Esophagus squamous epithelium (tissue), 5 donors: ENCODE measurements around the gene DYNC1LI1. TPM values are rescaled to one million over a fixed set of nuclear protein-coding genes. Genes with fewer than 3 reads are reported as not detected.

Source experiments
- DNase-seq: peaks from one replicate; lab custom pipeline; 2025; lab: John Stamatoyannopoulos, UW
- H3K27ac ChIP-seq, 4 donors: fragments of 200-600 bp; sonication (generic); one replicate each; pipeline ENCODE4 v1.5.1; 2016 to 2019; ENCODE audit warnings: mild to moderate bottlenecking in 1 of 4
- H3K27me3 ChIP-seq, 4 donors: fragments of 200-600 bp; sonication (generic); 1 replicate in 3 of 4; 2 replicates in 1 of 4; pipeline versions ENCODE4 v1.5.1 to v1.6.0; 2017 to 2021; ENCODE audit warnings: antibody characterized with exemption in 1 of 4
- H3K36me3 ChIP-seq, 3 donors: fragments of 200-600 bp; sonication (generic); one replicate each; pipeline ENCODE4 v1.5.1; 2016 to 2019
- H3K4me1 ChIP-seq, 3 donors: fragments of 200-600 bp; sonication (generic); one replicate each; pipeline ENCODE4 v1.5.1; 2017 to 2019
- H3K4me3 ChIP-seq, 4 donors: fragments of 200-600 bp; sonication (generic); 1 replicate in 3 of 4; 2 replicates in 1 of 4; pipeline ENCODE4 v1.5.1; 2016 to 2019; ENCODE audit warnings: mild to moderate bottlenecking in 2 of 4, moderate library complexity in 1 of 4
- H3K9me3 ChIP-seq, 3 donors: fragments of 200-600 bp; sonication (generic); one replicate each; pipeline ENCODE4 v1.5.1; 2016 to 2019
- POLR2A ChIP-seq, 4 donors: fragments of 450-650 bp; IDR thresholded peaks; one replicate each; pipeline ENCODE4 v1.6.1; 2017; ENCODE audit warnings: antibody characterized with exemption in 4 of 4, mild to moderate bottlenecking in 4 of 4, moderate library complexity in 3 of 4
- WGBS, 2 donors: methylation state at CpG; one replicate each; pipeline ENCODE4 v1.1.5; 2018; 5-methylcytosine and 5-hydroxymethylcytosine counted together
- intact Hi-C: fragments of 100-400 bp; cut with DNase I; formaldehyde crosslinking; loops from one replicate; pipeline ENCODE4 v1.15.0; 2022
- total RNA-seq, 4 donors: library from RNA; depleted of rRNA; stranded (reverse); fragments of >200 nt; gene quantifications; one replicate each; pipeline ENCODE4 v1.1.0, GENCODE V29; 2016
- TF ChIP-seq, protein P1 (sequence below), 6 experiments: fragments of 450-650 bp in 4 of 6; fragments of 200-600 bp in 2 of 6; sonication (generic) in 2 of 6; IDR thresholded peaks; one replicate each; pipeline ENCODE4 v1.5.1; 2016 to 2019; ENCODE audit warnings: antibody characterized with exemption in 6 of 6, mild to moderate bottlenecking in 4 of 6, moderate library complexity in 4 of 6
- donor health status: DM: yes; HTN: yes; CAD: no.

DYNC1LI1 gene
- total RNA-seq, 4 donors from 2014 or later = 12.8 to 29.9 (median 24.8) TPM

DNA sequence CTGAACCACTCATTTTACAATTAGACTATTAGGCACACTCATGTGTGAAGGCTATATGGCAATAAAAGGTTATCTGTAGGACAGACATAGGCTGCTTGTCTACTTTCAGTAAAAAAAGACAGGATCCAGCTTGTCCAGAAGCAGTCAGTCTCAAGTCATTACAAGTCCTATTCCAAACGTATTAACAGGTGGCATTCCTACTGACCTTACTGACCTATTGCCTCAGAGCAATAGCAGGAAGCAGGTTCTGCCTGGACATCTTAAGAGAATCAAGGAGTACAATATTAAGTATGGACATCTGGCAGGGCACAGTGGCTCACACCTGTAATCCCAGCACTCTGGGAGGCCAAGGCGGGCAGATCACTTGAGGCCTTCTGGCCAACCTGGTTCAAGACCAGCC lies 75.0 kb downstream of the DYNC1LI1 start:
- Histone ChIP-seq H3K4me3 (no peak overlapping the region), H3K9me3 (no peaks in the 10 kb centered on the region), H3K27me3 (no peaks in the 10 kb centered on the region), H3K4me1 (peaks cover 0 to 46% (median 20%) of the 10 kb centered on the region in 3 donors), H3K36me3 (peaks cover 0 to 10% (median 0%) of the 10 kb centered on the region in 3 donors), H3K27ac (peak overlapping the region in 1 of 4 donors; percentile 2)
- no peak for DNase-seq
- 59 to 82% methylated on average over 2 of the region's 2 CpGs for WGBS, 2 donors
- TF ChIP-seq, protein P1, sequence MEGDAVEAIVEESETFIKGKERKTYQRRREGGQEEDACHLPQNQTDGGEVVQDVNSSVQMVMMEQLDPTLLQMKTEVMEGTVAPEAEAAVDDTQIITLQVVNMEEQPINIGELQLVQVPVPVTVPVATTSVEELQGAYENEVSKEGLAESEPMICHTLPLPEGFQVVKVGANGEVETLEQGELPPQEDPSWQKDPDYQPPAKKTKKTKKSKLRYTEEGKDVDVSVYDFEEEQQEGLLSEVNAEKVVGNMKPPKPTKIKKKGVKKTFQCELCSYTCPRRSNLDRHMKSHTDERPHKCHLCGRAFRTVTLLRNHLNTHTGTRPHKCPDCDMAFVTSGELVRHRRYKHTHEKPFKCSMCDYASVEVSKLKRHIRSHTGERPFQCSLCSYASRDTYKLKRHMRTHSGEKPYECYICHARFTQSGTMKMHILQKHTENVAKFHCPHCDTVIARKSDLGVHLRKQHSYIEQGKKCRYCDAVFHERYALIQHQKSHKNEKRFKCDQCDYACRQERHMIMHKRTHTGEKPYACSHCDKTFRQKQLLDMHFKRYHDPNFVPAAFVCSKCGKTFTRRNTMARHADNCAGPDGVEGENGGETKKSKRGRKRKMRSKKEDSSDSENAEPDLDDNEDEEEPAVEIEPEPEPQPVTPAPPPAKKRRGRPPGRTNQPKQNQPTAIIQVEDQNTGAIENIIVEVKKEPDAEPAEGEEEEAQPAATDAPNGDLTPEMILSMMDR (IDR thresholded peaks at IDR 0.05) = no peak
- no peak for TF ChIP-seq POLR2A (IDR thresholded peaks at IDR 0.05)
- intact Hi-C loops = no loop called here

DNA sequence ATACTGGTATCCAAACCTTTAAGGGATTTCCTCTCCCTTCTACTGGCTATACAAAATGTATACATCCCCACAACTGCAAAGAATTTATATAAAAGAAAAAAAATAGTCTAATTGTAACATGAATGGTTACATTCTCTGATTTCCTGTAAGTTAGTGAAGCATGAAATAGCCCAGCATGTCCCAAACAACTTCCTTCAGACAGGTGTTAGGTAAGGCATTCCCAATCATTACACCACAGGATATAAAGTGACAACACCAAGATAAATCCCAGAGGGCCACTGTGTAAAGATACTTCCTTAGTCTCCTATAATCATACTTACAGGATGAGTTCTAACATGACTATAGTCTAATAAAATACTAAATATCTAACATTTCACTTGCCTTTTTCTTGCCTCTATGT lies 75.6 kb downstream of the DYNC1LI1 start:
- no peak for TF ChIP-seq POLR2A (IDR thresholded peaks at IDR 0.05)
- TF ChIP-seq, protein P1 (IDR thresholded peaks at IDR 0.05) = no peak
- no peak for DNase-seq
- intact Hi-C loops = no loop called here
- H3K4me1 ChIP-seq = peaks cover 0 to 41% (median 17%) of the 10 kb centered on the region in 3 donors
- peak overlapping the region in 1 of 4 donors; percentile 2 for H3K27ac ChIP-seq
- H3K9me3 ChIP-seq = no peaks in the 10 kb centered on the region
- H3K36me3 ChIP-seq = peaks cover 0 to 12% (median 0%) of the 10 kb centered on the region in 3 donors
- H3K4me3 ChIP-seq = no peak overlapping the region
- no peaks in the 10 kb centered on the region for H3K27me3 ChIP-seq

DNA sequence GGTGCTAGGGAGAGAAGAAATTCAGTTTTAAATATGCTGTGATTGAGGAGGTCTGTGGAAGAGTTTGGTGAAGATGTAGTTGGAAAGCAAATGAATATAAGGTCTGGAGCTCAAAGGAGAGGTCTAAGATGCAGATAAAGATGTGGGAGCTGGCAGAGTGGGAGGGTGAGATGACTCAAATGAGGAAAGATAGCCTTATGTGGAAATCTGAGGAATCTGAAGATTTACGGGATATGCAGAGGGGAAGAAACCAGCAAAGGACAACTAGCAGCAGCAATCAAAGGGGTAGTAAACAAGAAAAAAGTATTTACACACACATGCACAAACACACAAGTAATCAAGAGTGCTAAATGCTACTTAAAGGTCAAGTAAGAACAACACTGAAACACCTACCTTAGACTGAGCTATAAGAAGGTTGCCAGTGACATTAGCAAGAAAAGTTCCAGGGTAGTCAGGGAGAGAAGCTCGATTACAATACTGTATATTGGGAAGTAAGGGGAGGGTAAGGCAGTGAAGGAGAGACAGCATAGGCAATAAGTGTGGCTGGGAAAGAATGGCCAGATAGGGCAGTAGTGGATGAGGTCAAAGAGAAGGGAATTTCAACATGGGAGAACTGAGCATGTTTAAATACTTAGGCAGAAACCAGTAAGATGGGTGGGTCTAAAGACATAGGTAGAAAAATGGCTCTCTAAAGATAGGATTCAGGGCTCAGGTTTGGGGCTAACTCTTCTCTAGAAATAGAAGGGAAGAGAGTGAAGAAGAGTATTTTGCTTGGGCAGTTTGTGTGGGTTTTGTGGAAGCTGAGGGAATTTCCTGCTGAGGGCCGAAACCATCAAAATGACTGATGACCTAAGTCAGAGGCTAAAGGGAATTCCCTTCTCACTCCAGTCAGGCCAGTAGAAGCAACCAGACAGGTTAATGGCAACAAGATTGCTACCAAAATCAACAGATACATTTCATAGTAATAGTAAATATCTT lies 76.9 kb downstream of the DYNC1LI1 start:
- Histone ChIP-seq H3K27me3 (no peaks in the 10 kb centered on the region), H3K36me3 (peaks cover 0 to 16% (median 0%) of the 10 kb centered on the region in 3 donors), H3K4me1 (peaks cover 0 to 38% (median 15%) of the 10 kb centered on the region in 3 donors), H3K4me3 (no peak overlapping the region), H3K27ac (no peak overlapping the region), H3K9me3 (no peaks in the 10 kb centered on the region)
- no peak for DNase-seq
- WGBS, 2 donors = 60 to 68% methylated on average over 3 of the region's 3 CpGs
- no peak for TF ChIP-seq POLR2A (IDR thresholded peaks at IDR 0.05)
- TF ChIP-seq, protein P1 (IDR thresholded peaks at IDR 0.05) = no peak
- intact Hi-C loops = no loop called here

DNA sequence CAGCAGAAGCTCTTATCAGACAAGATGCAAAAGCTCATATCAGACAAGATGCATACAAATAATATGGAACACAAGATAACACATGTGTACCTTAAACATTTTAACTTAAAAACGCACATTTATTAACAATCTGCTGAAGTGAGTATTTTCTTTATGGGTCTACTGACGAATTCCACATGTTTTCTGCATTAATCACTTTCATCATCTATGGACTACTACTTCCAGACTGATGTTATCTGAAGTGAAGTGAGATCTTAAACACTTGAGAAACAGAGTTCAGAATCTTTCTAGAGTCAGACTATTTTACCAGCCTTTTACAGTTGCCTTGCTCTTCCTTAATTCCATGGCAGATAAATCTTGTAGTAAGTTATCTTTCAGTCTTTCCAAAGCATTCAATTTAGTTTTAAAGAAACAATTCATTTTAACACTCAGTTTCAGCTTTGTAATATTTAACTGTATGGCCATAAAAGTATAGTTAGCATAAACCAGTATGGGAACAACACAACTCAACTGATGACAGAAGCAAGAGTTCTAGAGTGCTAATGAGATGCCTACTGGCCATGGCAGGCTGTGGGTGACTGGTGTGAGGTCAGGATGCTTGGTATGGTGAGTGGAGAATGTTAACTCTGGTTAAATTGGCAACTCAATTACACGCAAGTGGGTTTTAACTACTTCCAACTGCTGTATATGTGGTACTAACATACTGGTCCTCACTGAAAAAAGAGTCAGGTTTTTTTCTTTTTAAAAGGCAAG lies 77.8 kb downstream of the DYNC1LI1 start:
- 68 to 84% methylated on average over 3 of the region's 3 CpGs for whole genome bisulfite sequencing, 2 donors

More for the DNA sequence above, 77.8 kb downstream of the DYNC1LI1 start:
- TF ChIP-seq, protein P1 (IDR thresholded peaks at IDR 0.05) = no peak
- no peak for TF ChIP-seq POLR2A (IDR thresholded peaks at IDR 0.05)
- Histone ChIP-seq H3K27ac (no peak overlapping the region), H3K4me1 (peaks cover 0 to 38% (median 15%) of the 10 kb centered on the region in 3 donors), H3K36me3 (peaks cover 0 to 16% (median 0%) of the 10 kb centered on the region in 3 donors), H3K9me3 (no peaks in the 10 kb centered on the region), H3K27me3 (no peaks in the 10 kb centered on the region), H3K4me3 (no peak overlapping the region)
- intact Hi-C loops = no loop called here
- no peak for DNase-seq
